Measurements from ENCODE around the gene MLXIPL. TPM values are rescaled to one million over a fixed set of nuclear protein-coding genes. Genes with fewer than 3 reads are reported as not detected.

The MLXIPL gene
- total and polyA plus RNA-seq, 2 of the 8 experiments (the other 6 are each of a cell fraction or from before 2014, with no cell fraction given), result 9.4 to 10.6 TPM

DNA sequence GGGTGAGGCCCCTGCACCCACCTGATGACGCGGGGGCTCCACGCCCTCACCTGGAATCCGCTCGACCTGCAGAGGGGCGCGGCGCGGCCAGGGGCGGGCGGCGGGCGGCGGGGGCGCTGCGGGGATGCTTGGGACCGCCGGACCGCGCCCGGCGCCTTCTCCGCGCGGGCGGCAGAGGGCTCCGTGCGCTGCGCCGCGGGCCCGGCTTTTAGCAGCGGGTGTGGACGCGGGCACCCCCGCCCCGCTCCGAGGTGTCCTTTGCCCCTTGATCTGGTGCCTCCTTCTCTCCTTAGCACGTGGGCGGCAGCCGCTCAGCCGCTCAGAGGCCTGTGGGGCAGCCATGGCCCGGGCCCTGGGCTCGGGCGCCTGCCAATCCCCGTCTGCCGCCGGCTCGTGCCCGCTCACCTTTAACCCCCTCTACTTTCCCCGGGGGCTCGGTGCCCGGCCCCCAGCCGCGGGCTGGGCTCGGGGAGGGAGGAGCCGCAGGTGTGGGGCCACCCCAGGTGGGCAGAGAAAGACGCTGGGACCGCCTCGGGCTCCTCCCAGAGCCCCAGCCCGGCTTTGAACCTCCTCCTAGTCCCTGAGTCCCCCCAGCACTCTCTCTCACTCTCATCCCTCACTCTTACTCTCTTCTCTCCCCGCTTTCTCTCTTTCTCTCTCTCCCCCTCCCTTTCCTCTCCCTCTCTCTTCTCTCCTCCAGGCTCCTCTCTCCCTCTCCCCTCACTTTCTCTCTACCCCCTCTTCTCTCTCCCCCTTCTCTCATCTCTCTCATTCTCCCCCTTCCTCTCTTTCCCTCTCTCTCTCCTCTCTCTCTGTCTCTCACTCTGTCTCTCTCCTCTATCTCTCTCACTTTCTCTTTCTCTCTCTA is 23.6 kb upstream of the MLXIPL start:
- H3K9ac ChIP-seq (replicated peaks in 1 of 4; ENCODE audit: extremely low read depth in 1 of 4, low read depth in 3 of 4, low read length in 3 of 4), result peak overlapping the region in 1 of 4 experiments; percentile 40; a peak in 2 of 7 replicates
- TF ChIP-seq EZH2 (IDR thresholded peaks at IDR 0.05; ENCODE audit: low read depth, low read length, severe bottlenecking) (peak; percentile 39), RBBP5 (IDR thresholded peaks at IDR 0.05; ENCODE audit: borderline replicate concordance, low read depth, low read length) (peak; percentile 46; the same call in 1 of the 2 replicates), BCL11A (IDR thresholded peaks at IDR 0.05; ENCODE audit: low read depth in 2 of 2, low read length in 2 of 2) (no peak), BRCA1 (IDR thresholded peaks at IDR 0.05; ENCODE audit: low read depth, low read length) (no peak), KDM4A (IDR thresholded peaks at IDR 0.05; ENCODE audit: low read depth, low read length, severe bottlenecking) (peak; percentile 95), ASH2L (IDR thresholded peaks at IDR 0.05; ENCODE audit: low read length) (peak; percentile 29), SIN3A (conservative IDR thresholded peaks at IDR 0.05 in 1 of 2, IDR thresholded peaks at IDR 0.05 in 1 of 2; ENCODE audit: low read depth in 1 of 2, low read length in 2 of 2) (0 out of 4 replicates have a peak, but pooled peaks of 1 of the 2 experiments have one; percentile 12)
- TF ChIP-seq, protein P1, sequence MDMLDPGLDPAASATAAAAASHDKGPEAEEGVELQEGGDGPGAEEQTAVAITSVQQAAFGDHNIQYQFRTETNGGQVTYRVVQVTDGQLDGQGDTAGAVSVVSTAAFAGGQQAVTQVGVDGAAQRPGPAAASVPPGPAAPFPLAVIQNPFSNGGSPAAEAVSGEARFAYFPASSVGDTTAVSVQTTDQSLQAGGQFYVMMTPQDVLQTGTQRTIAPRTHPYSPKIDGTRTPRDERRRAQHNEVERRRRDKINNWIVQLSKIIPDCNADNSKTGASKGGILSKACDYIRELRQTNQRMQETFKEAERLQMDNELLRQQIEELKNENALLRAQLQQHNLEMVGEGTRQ (IDR thresholded peaks at IDR 0.05; ENCODE audit: low read length), result no peak

More for the DNA sequence above, 23.6 kb upstream of the MLXIPL start:
- H3K27ac ChIP-seq (ENCODE audit: low read depth, low read length), result no peak overlapping the region
- H3K4ac ChIP-seq (replicated peaks; ENCODE audit: insufficient read length, low read depth, low read length), result no peak overlapping the region
- H2AK5ac ChIP-seq (ENCODE audit: low read depth, low read length), result no peak overlapping the region
- peaks cover 0 to 30% (median 25%) of the 10 kb centered on the region in 4 experiments; a peak in 6 of 7 replicates for H3K27me3 ChIP-seq (replicated peaks in 1 of 4; ENCODE audit: control insufficient read depth in 3 of 4, extremely low read depth in 1 of 4, insufficient read depth in 3 of 4, low read length in 3 of 4)
- peak overlapping the region; percentile 84 for H4K91ac ChIP-seq (replicated peaks; ENCODE audit: insufficient read length, low read length)
- H3K9me3 ChIP-seq (ENCODE audit: insufficient read depth in 2 of 2, low read depth in 1 of 2, low read length in 1 of 2), result no peaks in the 10 kb centered on the region
- H3K14ac ChIP-seq (ENCODE audit: insufficient read length), result no peak overlapping the region
- H4K5ac ChIP-seq (ENCODE audit: insufficient read length, low read depth, low read length), result no peak overlapping the region
- H3K4me2 ChIP-seq (ENCODE audit: insufficient read depth in 1 of 2, low read depth in 2 of 2, low read length in 2 of 2), result peak overlapping the region; percentile 46 to 87
- peak overlapping the region; percentile 38 to 72 (median 50) for H3K4me3 ChIP-seq (ENCODE audit: extremely low read depth in 1 of 4, insufficient read depth in 2 of 4, low read depth in 3 of 4, low read length in 4 of 4)
- H3K23me2 ChIP-seq (ENCODE audit: low read depth, low read length), result peaks cover 8% of the 10 kb centered on the region; the same call in 1 of the 2 replicates
- no peaks in the 10 kb centered on the region for H3K79me1 ChIP-seq (ENCODE audit: low read depth, low read length)
- H2BK15ac ChIP-seq (ENCODE audit: low read length), result peak overlapping the region; percentile 81; the same call in 1 of the 2 replicates
- H3K4me1 ChIP-seq (replicated peaks in 1 of 4; ENCODE audit: control insufficient read depth in 3 of 4, insufficient read depth in 4 of 4, low read length in 3 of 4), result peaks cover 0 to 14% (median 7%) of the 10 kb centered on the region in 4 experiments; a peak in 6 of 7 replicates
- DNase-seq (ENCODE audit: low read depth in 1 of 2, low spot score in 2 of 2) (peak in 1 of 2 experiments; percentile 76), FAIRE-seq (no peak)
- no peaks in the 10 kb centered on the region for H3K79me2 ChIP-seq (ENCODE audit: control insufficient read depth in 1 of 2, insufficient read depth in 2 of 2, low read length in 2 of 2)
- H2BK12ac ChIP-seq (ENCODE audit: low read depth, low read length), result peak overlapping the region; percentile 77; the same call in 1 of the 2 replicates
- H4K20me1 ChIP-seq (replicated peaks in 1 of 2; ENCODE audit: control insufficient read depth in 1 of 2, insufficient read depth in 2 of 2, low read length in 2 of 2), result no peaks in the 10 kb centered on the region
- no peak overlapping the region for H3K56ac ChIP-seq (replicated peaks; ENCODE audit: insufficient read length, low read depth, low read length)
- WGBS, 2 experiments (ENCODE audit: extremely low coverage in 1 of 2, insufficient coverage in 1 of 2, insufficient read length in 1 of 2, insufficient replicate concordance in 2 of 2, low coverage in 1 of 2, low lambda C conversion rate in 2 of 2, missing lambda C conversion rate in 1 of 2), result 2 to 80% methylated on average over 1 to 28 of the region's 62 CpGs
- no peaks in the 10 kb centered on the region for H3K36me3 ChIP-seq (ENCODE audit: control insufficient read depth in 2 of 4, insufficient read depth in 4 of 4, low read length in 3 of 4)
- no peak overlapping the region; the same call in 1 of the 2 replicates for H2BK5ac ChIP-seq (ENCODE audit: low read depth, low read length)
- ChIA-PET POLR2A (ENCODE audit: partially characterized antibody) (interaction anchor here (1.6 to 1.9 kb wide), 3 partner anchors 10 to 95 kb away, joined by 3 to 4 read pairs (median 4); no protein-coding TSS in a partner anchor), CTCF (ENCODE audit: partially characterized antibody) (interaction anchor here (1.5 to 1.8 kb wide), 3 partner anchors 21 to 53 kb away, joined by 3 to 5 read pairs (median 4); no protein-coding TSS in a partner anchor)
- H2BK120ac ChIP-seq (replicated peaks; ENCODE audit: low read depth, low read length), result no peak overlapping the region
- H2BK20ac ChIP-seq (ENCODE audit: low read length), result peak overlapping the region; percentile 48; the same call in 1 of the 2 replicates
- no peak overlapping the region; the same call in 1 of the 2 replicates for H3K18ac ChIP-seq (ENCODE audit: extremely low read depth, low read length)
- H4K8ac ChIP-seq (ENCODE audit: extremely low read depth, insufficient read depth, low read length), result peak overlapping the region; percentile 73; the same call in 1 of the 2 replicates
- peak overlapping the region; percentile 7; the same call in 1 of the 2 replicates for H2AFZ ChIP-seq (ENCODE audit: low read length)
- no peak overlapping the region for H3K23ac ChIP-seq (ENCODE audit: insufficient read length)
